GM19467 (cell line): ENCODE results near the gene RNF144B.

ENCODE experiments used
- ATAC-seq: cut with Tn5 transposase; IDR thresholded peaks from one replicate; pipeline ENCODE4 v1.9.1; 2021; ENCODE audit warnings: mild to moderate bottlenecking, moderate library complexity; ENCODE audit not compliant: unreplicated experiment

Gene RNF144B

DNA sequence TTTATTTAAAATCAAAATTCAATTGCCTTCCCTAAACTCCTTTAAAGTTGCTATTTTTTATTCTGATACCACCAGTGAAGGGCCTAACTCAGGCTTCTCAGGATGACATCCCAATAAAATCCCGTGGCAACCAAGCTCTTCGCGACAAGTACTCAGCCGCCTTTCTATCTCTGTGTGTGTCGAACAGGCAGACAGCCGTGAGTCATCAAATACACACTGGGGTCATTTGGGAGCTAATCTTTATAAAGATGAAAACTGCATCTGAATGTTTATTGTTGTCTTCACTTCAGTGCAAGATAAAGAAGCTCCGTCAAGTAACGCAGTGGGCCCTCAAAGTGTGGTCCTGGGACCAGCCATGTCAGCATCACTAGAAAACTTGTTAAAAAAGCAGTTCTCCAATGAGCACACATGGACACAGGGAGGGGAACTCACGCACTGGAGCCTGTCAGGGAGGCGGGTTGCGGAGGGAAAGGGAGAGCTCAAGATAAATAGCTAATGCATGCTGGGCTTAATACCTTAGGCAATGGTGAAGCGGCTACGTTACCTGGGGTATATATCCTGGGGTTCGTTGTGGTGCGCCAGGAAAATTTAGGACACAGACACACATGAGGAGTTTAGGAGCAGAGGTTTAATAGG is 119.3 kb downstream of the RNF144B start:
- ATAC-seq = no peak

DNA sequence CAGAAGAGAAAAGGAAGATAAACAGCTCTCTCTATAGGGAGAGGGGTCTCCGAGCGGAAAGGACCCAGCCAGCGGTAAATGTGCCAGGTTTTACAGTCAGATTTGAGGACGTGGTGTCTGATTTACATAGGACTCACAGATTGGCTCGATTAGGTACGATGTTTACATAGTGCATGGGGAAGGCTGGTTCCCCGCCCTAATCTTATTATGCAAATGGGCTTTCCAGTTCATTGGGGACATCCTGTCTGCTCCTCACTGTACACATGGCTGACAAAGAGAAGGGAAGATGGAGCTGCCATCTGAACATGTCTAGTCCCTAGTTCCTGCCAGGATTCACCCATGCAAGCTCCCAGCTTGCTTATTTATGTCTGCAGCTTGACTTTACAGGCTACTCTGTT is 119.9 kb downstream of the RNF144B start:
- ATAC-seq = no peak

DNA sequence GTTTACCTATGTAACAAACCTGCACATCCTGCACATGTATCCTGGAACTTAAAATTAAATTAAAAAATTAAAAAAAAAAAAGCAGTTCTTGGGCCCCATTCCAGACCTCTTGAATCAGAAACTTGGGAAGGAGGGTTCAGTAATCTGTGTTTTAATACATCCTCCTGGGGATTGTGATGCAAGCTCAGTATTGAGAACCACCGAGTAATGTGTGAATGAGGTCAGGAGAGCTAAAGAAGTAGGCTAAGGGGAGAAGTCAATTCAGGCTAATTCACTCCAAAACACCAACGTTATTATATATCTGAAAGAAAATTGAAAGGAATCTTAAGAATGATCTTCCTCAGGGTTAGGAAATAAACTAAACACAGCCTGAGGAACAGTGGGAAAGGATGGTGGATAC is 120.4 kb downstream of the RNF144B start:
- no peak for ATAC-seq

DNA sequence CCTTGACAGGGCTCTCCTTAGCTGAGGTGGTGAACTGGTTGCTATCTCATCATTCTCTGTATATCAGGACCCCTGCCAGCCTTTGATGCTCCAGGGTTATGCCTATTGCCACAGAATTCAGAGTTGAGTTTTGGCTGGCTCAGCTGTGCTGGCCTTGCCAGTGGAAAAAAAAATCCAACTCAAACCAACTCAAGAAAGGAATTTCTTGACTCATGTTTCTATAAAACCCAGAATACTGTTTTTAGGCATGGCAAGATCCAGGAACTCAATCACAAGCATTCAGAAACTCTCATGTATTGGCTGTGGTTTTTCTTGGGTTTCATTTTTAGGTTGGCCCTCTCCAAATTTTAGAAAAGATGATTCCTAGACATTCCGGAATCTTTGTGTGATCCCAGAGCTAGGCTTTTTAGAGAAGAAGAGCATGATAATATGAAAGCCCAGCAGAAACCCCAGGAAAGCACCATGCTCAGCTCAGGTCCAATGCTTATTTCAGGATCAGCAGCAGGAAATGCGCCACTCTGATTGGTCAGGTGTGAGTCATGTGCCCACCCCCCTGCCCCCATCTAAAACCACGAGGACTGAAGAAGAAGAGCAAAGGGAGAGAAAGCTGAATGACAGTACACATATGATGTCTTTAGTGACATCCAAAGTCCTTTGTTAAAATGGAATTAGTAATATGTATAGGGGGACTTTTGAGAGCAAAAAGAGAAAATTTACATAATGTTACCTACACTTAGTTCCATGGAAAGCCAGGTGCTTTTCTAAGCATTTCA is 122.9 kb downstream of the RNF144B start:
- no peak for ATAC-seq

DNA sequence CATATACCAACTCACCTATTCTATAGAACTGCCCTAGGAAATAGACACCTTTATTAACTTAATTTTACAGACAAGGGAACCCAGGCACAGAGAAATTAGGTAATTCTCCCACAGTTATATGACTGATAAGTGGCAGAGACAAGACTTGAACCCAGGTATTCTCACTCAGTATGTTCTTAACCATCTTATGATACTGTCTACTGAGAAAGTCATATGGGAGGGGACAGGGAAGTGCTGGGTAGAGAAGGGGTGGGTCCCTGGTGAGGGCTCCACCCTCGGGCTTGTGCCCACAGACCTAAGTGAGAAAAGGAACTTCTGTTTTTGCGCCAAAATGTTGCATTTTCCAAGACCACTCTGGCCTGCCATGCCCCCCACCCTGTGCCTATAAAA is 123.5 kb downstream of the RNF144B start:
- ATAC-seq = no peak

DNA sequence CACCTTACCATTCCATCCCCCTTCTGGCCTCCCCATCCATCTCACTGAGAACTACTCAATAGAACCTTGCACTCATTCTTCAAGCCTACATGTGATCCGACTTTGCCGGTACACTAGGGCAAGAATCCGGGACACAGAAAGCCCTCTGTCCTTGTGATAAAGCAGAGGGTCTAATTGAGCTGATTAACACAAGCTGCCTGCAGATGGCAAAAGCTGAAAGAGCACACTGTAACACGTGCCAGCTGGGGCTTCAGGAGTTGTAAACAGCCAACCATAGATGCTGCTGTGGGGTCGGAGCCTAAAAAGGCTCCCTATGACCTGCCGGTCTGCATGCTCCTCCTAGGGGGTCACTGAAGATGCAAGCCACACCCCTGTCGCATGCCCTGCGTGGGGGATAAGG is 124.1 kb downstream of the RNF144B start:
- no peak for ATAC-seq

DNA sequence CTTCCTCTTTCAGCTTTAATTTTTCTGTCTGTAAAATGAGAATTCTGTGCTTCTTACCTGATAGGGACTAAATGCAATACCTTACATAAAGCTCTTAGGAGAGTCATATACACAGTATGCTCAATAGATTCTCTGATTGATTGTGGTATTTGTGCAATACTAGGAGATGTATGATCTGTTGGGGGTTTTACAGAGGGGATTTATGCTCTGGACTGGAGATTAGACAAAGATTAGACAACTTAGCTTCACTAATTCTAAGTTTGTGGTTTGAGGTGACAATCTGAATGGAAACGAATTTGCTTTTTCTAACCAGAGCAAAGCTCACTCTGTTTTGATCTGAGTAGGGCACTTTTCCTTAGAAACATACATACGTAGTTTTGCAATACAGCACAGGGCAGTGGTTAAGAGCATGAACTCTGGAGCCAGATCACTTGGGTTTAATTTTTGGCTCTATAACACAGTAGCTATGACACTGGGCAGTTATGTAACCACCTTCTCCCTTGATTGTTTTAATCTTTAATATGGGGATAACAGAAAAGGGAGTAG is 126.2 kb downstream of the RNF144B start:
- no peak for ATAC-seq

DNA sequence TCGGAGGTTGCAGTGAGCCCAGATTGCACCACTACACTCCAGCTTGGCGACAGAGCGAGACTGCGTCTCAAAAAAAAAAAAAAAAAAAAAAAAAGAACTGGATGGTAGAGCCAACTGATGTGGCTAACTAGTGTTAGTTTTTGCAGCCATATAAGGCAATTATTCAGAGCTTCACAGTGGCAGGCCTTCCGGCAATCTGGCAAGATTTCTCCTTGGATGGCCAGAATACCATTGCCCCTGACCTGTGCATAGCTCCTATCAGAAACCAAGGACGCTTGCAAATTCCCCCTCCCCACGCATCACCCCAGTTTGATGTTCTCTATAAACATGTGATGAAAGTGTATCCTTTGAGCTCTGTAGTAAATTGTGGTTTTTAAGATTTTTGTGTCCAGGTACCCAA is 127.0 kb downstream of the RNF144B start:
- ATAC-seq = no peak

DNA sequence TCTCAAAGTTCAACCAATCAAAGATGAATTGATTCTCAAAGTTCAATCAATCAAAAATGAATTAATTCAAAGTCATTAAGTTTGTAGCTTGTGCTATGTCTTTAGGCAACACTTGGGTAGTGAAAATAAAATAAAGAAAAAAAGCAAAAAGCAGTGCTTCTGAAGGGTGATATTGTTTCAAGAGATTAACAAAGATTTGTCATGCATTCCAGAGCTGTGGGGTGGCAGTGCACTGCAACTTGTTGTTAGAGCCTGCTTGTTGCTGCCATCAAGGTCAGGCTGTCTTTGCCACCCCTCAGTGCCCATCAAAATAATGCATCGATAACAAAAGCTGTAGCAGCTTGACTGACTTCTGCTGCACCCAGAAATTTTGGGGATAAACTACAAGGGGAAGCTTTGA is 128.6 kb downstream of the RNF144B start:
- no peak for ATAC-seq
